ENCODE data around the gene DKK2. TPM values are rescaled to one million over a fixed set of nuclear protein-coding genes. Genes with fewer than 3 reads are reported as not detected.

The DKK2 gene
- total RNA-seq, 1 donor from 2014 or later: not detected

- intact Hi-C loops (cut with micrococcal nuclease): no loop called here
- Mint-ChIP-seq H3K27ac (no peak overlapping the region), H3K36me3 (ENCODE audit: low read depth) (no peaks in the 10 kb centered on the region), H3K9me3 (no peaks in the 10 kb centered on the region), H3K27me3 (ENCODE audit: low read depth) (no peaks in the 10 kb centered on the region), H3K4me1 (ENCODE audit: low read depth) (no peaks in the 10 kb centered on the region), H3K4me3 (ENCODE audit: low read depth) (no peak overlapping the region)
- no peak for DNase-seq (ENCODE audit: low spot score)
Observed at GRCh38 chr4:106875340-106875739, 160.8 kb downstream of the DKK2 start.

All from activated T-helper 2 cell treated with anti-CD3 and anti-CD28 coated beads, Interferon-gamma antibody, Interleukin-2, Interleukin-4, amounts not matched to agents 10 μg/mL and 5 μg/mL and 100 μg/mL, durations not matched to agents 14 hours and 24 hours and 36 hours (primary cell).